KMS-11 (cell line): ENCODE results near the gene REXO4.

Experiments used
- H2AFZ ChIP-seq: fragments of 200-600 bp; sonication (generic); 2 replicates; pipeline ENCODE4 v1.6.1; 2016; ENCODE audit warnings: antibody characterized with exemption, mixed run types, low read depth
- H3K27ac ChIP-seq: fragments of 200-600 bp; sonication (generic); 2 replicates; pipeline ENCODE4 v1.6.1; 2016; ENCODE audit warnings: mild to moderate bottlenecking, mixed run types
- H3K27me3 ChIP-seq: fragments of 200-600 bp; sonication (generic); 2 replicates; pipeline ENCODE4 v1.6.1; 2017; ENCODE audit warnings: mild to moderate bottlenecking, low read depth, mixed run types, moderate library complexity; ENCODE audit not compliant: insufficient read depth
- H3K36me3 ChIP-seq: fragments of 200-600 bp; sonication (generic); 2 replicates; pipeline ENCODE4 v1.6.1; 2017; ENCODE audit warnings: mild to moderate bottlenecking, mixed run types; ENCODE audit not compliant: insufficient read depth
- H3K4me1 ChIP-seq: fragments of 200-600 bp; sonication (generic); 2 replicates; pipeline ENCODE4 v1.6.1; 2016; ENCODE audit warnings: mild to moderate bottlenecking, low read depth, mixed run types; ENCODE audit not compliant: poor library complexity, severe bottlenecking
- H3K4me2 ChIP-seq: fragments of 200-600 bp; sonication (generic); 2 replicates; pipeline ENCODE4 v1.7.0; 2016; ENCODE audit warnings: mild to moderate bottlenecking, mixed run types
- H3K4me3 ChIP-seq: fragments of 200-600 bp; sonication (generic); IDR thresholded peaks from 2 replicates; pipeline ENCODE4 v1.6.1; 2017; ENCODE audit warnings: low read depth, low read length, mixed read lengths; ENCODE audit not compliant: insufficient read depth
- H3K79me2 ChIP-seq: fragments of 200-600 bp; sonication (generic); 2 replicates; pipeline ENCODE4 v1.6.1; 2016; ENCODE audit warnings: low read depth, mixed run types; ENCODE audit not compliant: insufficient read depth
- H3K9ac ChIP-seq: fragments of 200-600 bp; sonication (generic); 2 replicates; pipeline ENCODE4 v1.6.1; 2016; ENCODE audit warnings: mild to moderate bottlenecking, mixed run types
- H4K20me1 ChIP-seq: fragments of 200-600 bp; sonication (generic); 2 replicates; pipeline ENCODE4 v1.6.1; 2016; ENCODE audit warnings: mild to moderate bottlenecking, mixed run types; ENCODE audit not compliant: insufficient read depth
- CTCF ChIP-seq: fragments of 200-600 bp; sonication (generic); conservative IDR thresholded peaks from 2 replicates; pipeline ENCODE4 v1.6.1; 2017; ENCODE audit warnings: low read depth, mild to moderate bottlenecking, antibody characterized with exemption, low read length, moderate library complexity, mixed read lengths

Gene REXO4

GRCh38 chr9:133459476-133460404, 41.9 kb upstream of the REXO4 start, which contains the start of gene CACFD1:
CACFD1 (plus strand) TSS chr9:133459978; CDS start chr9:133460067, 89 bp downstream.
- H2AFZ ChIP-seq = peak within 1 kb of the TSS; percentile 89
- peak within 1 kb of the TSS; percentile 82 for H3K4me2 ChIP-seq
- no peak within 1 kb of the TSS for H3K27ac ChIP-seq
- no peaks in the 10 kb centered on the region for H3K4me1 ChIP-seq
- no peak for TF ChIP-seq CTCF
- H3K79me2 ChIP-seq = no peaks in the 10 kb centered on the region
- H3K9ac ChIP-seq = peak within 1 kb of the TSS; percentile 9; the same call in 1 of the 2 replicates
- H3K4me3 ChIP-seq = no peak within 1 kb of the TSS
- H3K36me3 ChIP-seq = no peaks in the 10 kb centered on the region
- H4K20me1 ChIP-seq = no peaks in the 10 kb centered on the region
- peaks cover 76% of the 10 kb centered on the region for H3K27me3 ChIP-seq

GRCh38 chr9:133458643-133459312, 41.0 kb upstream of the REXO4 start:
- no peaks in the 10 kb centered on the region for H4K20me1 ChIP-seq
- no peak overlapping the region for H3K27ac ChIP-seq
- H2AFZ ChIP-seq = no peak overlapping the region
- H3K27me3 ChIP-seq = peaks cover 76% of the 10 kb centered on the region
- H3K4me2 ChIP-seq = peak overlapping the region; percentile 14; the same call in 1 of the 2 replicates
- H3K36me3 ChIP-seq = no peaks in the 10 kb centered on the region
- no peaks in the 10 kb centered on the region for H3K4me1 ChIP-seq
- H3K9ac ChIP-seq = no peak overlapping the region
- H3K79me2 ChIP-seq = no peaks in the 10 kb centered on the region
- no peak overlapping the region for H3K4me3 ChIP-seq
- TF ChIP-seq CTCF = no peak

GRCh38 chr9:133457748-133458147, 39.9 kb upstream of the REXO4 start:
- Histone ChIP-seq H3K4me2 (no peak overlapping the region), H4K20me1 (no peaks in the 10 kb centered on the region), H2AFZ (no peak overlapping the region), H3K79me2 (no peaks in the 10 kb centered on the region), H3K4me1 (no peaks in the 10 kb centered on the region), H3K27me3 (peaks cover 75% of the 10 kb centered on the region), H3K27ac (no peak overlapping the region), H3K9ac (no peak overlapping the region), H3K36me3 (no peaks in the 10 kb centered on the region), H3K4me3 (no peak overlapping the region)
- TF ChIP-seq CTCF = no peak

- H3K4me2 ChIP-seq = no peak overlapping the region
- H3K27ac ChIP-seq = no peak overlapping the region
- TF ChIP-seq CTCF = no peak
- H2AFZ ChIP-seq = no peak overlapping the region
- no peaks in the 10 kb centered on the region for H3K79me2 ChIP-seq
- no peak overlapping the region for H3K4me3 ChIP-seq
- H4K20me1 ChIP-seq = no peaks in the 10 kb centered on the region
- H3K27me3 ChIP-seq = peaks cover 75% of the 10 kb centered on the region
- no peaks in the 10 kb centered on the region for H3K4me1 ChIP-seq
- no peak overlapping the region for H3K9ac ChIP-seq
- no peaks in the 10 kb centered on the region for H3K36me3 ChIP-seq
Measured at GRCh38 chr9:133457233-133457632, 39.4 kb upstream of the REXO4 start.
